Stimulated activated naive CD8-positive, alpha-beta T cell treated with anti-CD3 and anti-CD28 coated beads, Interleukin-15, Interleukin-2, amounts not matched to agents 100 ng/mL and 50 ng/mL, for 24 hours (primary cell): Measurements from ENCODE around the gene TAGAP.

Experiments
- H3K27ac Mint-ChIP-seq: one replicate; pipeline ENCODE4 v1.8.0; 2021; ENCODE audit warnings: mild to moderate bottlenecking, mixed read lengths
- H3K27me3 Mint-ChIP-seq: one replicate; pipeline ENCODE4 v1.8.0; 2021; ENCODE audit warnings: mixed read lengths
- H3K36me3 Mint-ChIP-seq: one replicate; pipeline ENCODE4 v1.8.0; 2021; ENCODE audit warnings: low read depth, mixed read lengths
- H3K4me1 Mint-ChIP-seq: one replicate; pipeline ENCODE4 v1.8.0; 2021; ENCODE audit warnings: low read depth, mixed read lengths
- H3K4me3 Mint-ChIP-seq: one replicate; pipeline ENCODE4 v1.8.0; 2021; ENCODE audit warnings: mild to moderate bottlenecking, mixed read lengths
- H3K9me3 Mint-ChIP-seq: one replicate; pipeline ENCODE4 v1.8.0; 2021; ENCODE audit warnings: mixed read lengths

Gene TAGAP

GRCh38 chr6:159080217-159080976, 35.6 kb upstream of the TAGAP start:
- Mint-ChIP-seq H3K4me3 (peak overlapping the region; percentile 58), H3K4me1 (peaks cover 87% of the 10 kb centered on the region), H3K27ac (peak overlapping the region; percentile 91), H3K9me3 (peaks cover 7% of the 10 kb centered on the region), H3K27me3 (no peaks in the 10 kb centered on the region), H3K36me3 (peaks cover 5% of the 10 kb centered on the region)

- H3K4me1 Mint-ChIP-seq = peaks cover 88% of the 10 kb centered on the region
- H3K4me3 Mint-ChIP-seq = no peak overlapping the region
- H3K36me3 Mint-ChIP-seq = peaks cover 5% of the 10 kb centered on the region
These were observed 34.6 kb upstream of the TAGAP start for GRCh38 chr6:159079367-159079766.

GRCh38 chr6:159077123-159077522, 32.3 kb upstream of the TAGAP start:
- H3K9me3 Mint-ChIP-seq = peaks cover 7% of the 10 kb centered on the region
- H3K27me3 Mint-ChIP-seq = no peaks in the 10 kb centered on the region
- peak overlapping the region; percentile 79 for H3K27ac Mint-ChIP-seq
- peaks cover 95% of the 10 kb centered on the region for H3K4me1 Mint-ChIP-seq
- peak overlapping the region; percentile 76 for H3K4me3 Mint-ChIP-seq
- peaks cover 5% of the 10 kb centered on the region for H3K36me3 Mint-ChIP-seq

More at GRCh38 chr6:159079367-159079766, 34.6 kb upstream of the TAGAP start:
- H3K27me3 Mint-ChIP-seq = no peaks in the 10 kb centered on the region
- peaks cover 7% of the 10 kb centered on the region for H3K9me3 Mint-ChIP-seq
- H3K27ac Mint-ChIP-seq = peak overlapping the region; percentile 79

- Mint-ChIP-seq H3K4me1 (peaks cover 94% of the 10 kb centered on the region), H3K4me3 (peak overlapping the region; percentile 76), H3K27me3 (no peaks in the 10 kb centered on the region), H3K27ac (peak overlapping the region; percentile 79), H3K36me3 (peaks cover 5% of the 10 kb centered on the region), H3K9me3 (peaks cover 7% of the 10 kb centered on the region)
These were observed 30.9 kb upstream of the TAGAP start for GRCh38 chr6:159075506-159076228.

- Mint-ChIP-seq H3K27ac (no peak overlapping the region), H3K4me3 (no peak overlapping the region), H3K4me1 (peaks cover 88% of the 10 kb centered on the region), H3K9me3 (peaks cover 7% of the 10 kb centered on the region), H3K36me3 (peaks cover 5% of the 10 kb centered on the region), H3K27me3 (no peaks in the 10 kb centered on the region)
These were observed 30.1 kb upstream of the TAGAP start for GRCh38 chr6:159074876-159075275.

GRCh38 chr6:159074120-159074684, 29.4 kb upstream of the TAGAP start:
- no peaks in the 10 kb centered on the region for H3K27me3 Mint-ChIP-seq
- H3K36me3 Mint-ChIP-seq = peaks cover 5% of the 10 kb centered on the region
- peaks cover 85% of the 10 kb centered on the region for H3K4me1 Mint-ChIP-seq
- no peak overlapping the region for H3K4me3 Mint-ChIP-seq
- H3K27ac Mint-ChIP-seq = no peak overlapping the region
- peaks cover 7% of the 10 kb centered on the region for H3K9me3 Mint-ChIP-seq

- Mint-ChIP-seq H3K27me3 (no peaks in the 10 kb centered on the region), H3K36me3 (peaks cover 2% of the 10 kb centered on the region), H3K9me3 (no peaks in the 10 kb centered on the region), H3K27ac (peak overlapping the region; percentile 74), H3K4me1 (peaks cover 80% of the 10 kb centered on the region), H3K4me3 (peak overlapping the region; percentile 18)
These were observed 27.3 kb upstream of the TAGAP start for GRCh38 chr6:159071843-159072769.

- H3K36me3 Mint-ChIP-seq = no peaks in the 10 kb centered on the region
- H3K4me3 Mint-ChIP-seq = no peak overlapping the region
- no peaks in the 10 kb centered on the region for H3K27me3 Mint-ChIP-seq
- peak overlapping the region; percentile 1 for H3K27ac Mint-ChIP-seq
- H3K9me3 Mint-ChIP-seq = no peaks in the 10 kb centered on the region
- H3K4me1 Mint-ChIP-seq = peaks cover 84% of the 10 kb centered on the region
These were observed 24.2 kb upstream of the TAGAP start for GRCh38 chr6:159068904-159069578.

GRCh38 chr6:159067334-159067733, 22.5 kb upstream of the TAGAP start:
- Mint-ChIP-seq H3K9me3 (no peaks in the 10 kb centered on the region), H3K4me1 (peaks cover 85% of the 10 kb centered on the region), H3K4me3 (no peak overlapping the region), H3K27me3 (no peaks in the 10 kb centered on the region), H3K36me3 (no peaks in the 10 kb centered on the region), H3K27ac (peak overlapping the region; percentile 67)

GRCh38 chr6:159066483-159066882, 21.7 kb upstream of the TAGAP start:
- Mint-ChIP-seq H3K36me3 (no peaks in the 10 kb centered on the region), H3K27ac (no peak overlapping the region), H3K4me1 (peaks cover 85% of the 10 kb centered on the region), H3K9me3 (no peaks in the 10 kb centered on the region), H3K4me3 (no peak overlapping the region), H3K27me3 (no peaks in the 10 kb centered on the region)

- H3K36me3 Mint-ChIP-seq = no peaks in the 10 kb centered on the region
- H3K4me1 Mint-ChIP-seq = peaks cover 86% of the 10 kb centered on the region
- no peak overlapping the region for H3K4me3 Mint-ChIP-seq
- no peaks in the 10 kb centered on the region for H3K27me3 Mint-ChIP-seq
- H3K27ac Mint-ChIP-seq = peak overlapping the region; percentile 87
- no peaks in the 10 kb centered on the region for H3K9me3 Mint-ChIP-seq
These were observed 21.1 kb upstream of the TAGAP start for GRCh38 chr6:159065759-159066329.

GRCh38 chr6:159065091-159065490, 20.3 kb upstream of the TAGAP start:
- peak overlapping the region; percentile 87 for H3K27ac Mint-ChIP-seq
- H3K9me3 Mint-ChIP-seq = no peaks in the 10 kb centered on the region
- no peaks in the 10 kb centered on the region for H3K36me3 Mint-ChIP-seq
- H3K27me3 Mint-ChIP-seq = no peaks in the 10 kb centered on the region
- H3K4me3 Mint-ChIP-seq = no peak overlapping the region
- H3K4me1 Mint-ChIP-seq = peaks cover 90% of the 10 kb centered on the region

- no peaks in the 10 kb centered on the region for H3K36me3 Mint-ChIP-seq
- peak overlapping the region; percentile 87 for H3K27ac Mint-ChIP-seq
- peak overlapping the region; percentile 27 for H3K4me3 Mint-ChIP-seq
- peaks cover 95% of the 10 kb centered on the region for H3K4me1 Mint-ChIP-seq
- H3K27me3 Mint-ChIP-seq = no peaks in the 10 kb centered on the region
- H3K9me3 Mint-ChIP-seq = no peaks in the 10 kb centered on the region
These were observed 19.7 kb upstream of the TAGAP start for GRCh38 chr6:159064477-159064876.

GRCh38 chr6:159063549-159063948, 18.8 kb upstream of the TAGAP start:
- Mint-ChIP-seq H3K27ac (peak overlapping the region; percentile 75), H3K27me3 (no peaks in the 10 kb centered on the region), H3K4me1 (peaks cover 100% of the 10 kb centered on the region), H3K36me3 (no peaks in the 10 kb centered on the region), H3K9me3 (no peaks in the 10 kb centered on the region), H3K4me3 (peak overlapping the region; percentile 61)
